HCT116 (cell line): ENCODE measurements around the gene DHPS.

Experiments
- CEBPB ChIP-seq: IDR thresholded peaks from 2 replicates; pipeline ENCODE4 v1.6.1; 2012; ENCODE audit warnings: low read depth
- EZH2 ChIP-seq: fragments of 200-600 bp; sonication (generic); IDR thresholded peaks from 2 replicates; pipeline ENCODE4 v1.6.1; 2017; ENCODE audit warnings: antibody characterized with exemption, mixed run types
- JUND ChIP-seq: IDR thresholded peaks from 2 replicates; pipeline ENCODE4 v1.6.1; 2012
- POLR2A ChIP-seq: IDR thresholded peaks from 2 replicates; pipeline ENCODE4 v1.7.0; 2011; ENCODE audit warnings: borderline replicate concordance; ENCODE audit not compliant: insufficient read depth, insufficient read length; ENCODE audit errors: extremely low read depth
- REST ChIP-seq: IDR thresholded peaks from 2 replicates; pipeline ENCODE4 v1.6.1; 2012; ENCODE audit warnings: low read depth
- YY1 ChIP-seq: IDR thresholded peaks from 2 replicates; pipeline ENCODE4 v1.6.1; 2011; ENCODE audit warnings: low read length, low read depth, moderate library complexity, mild to moderate bottlenecking; ENCODE audit not compliant: insufficient replicate concordance; ENCODE audit errors: extremely low read depth
- ZBTB33 ChIP-seq: IDR thresholded peaks from 2 replicates; pipeline ENCODE4 v1.6.1; 2011; ENCODE audit warnings: mild to moderate bottlenecking, low read length, moderate library complexity; ENCODE audit not compliant: insufficient replicate concordance; ENCODE audit errors: extremely low read depth
- TF ChIP-seq, protein P1 (sequence below), 3 experiments: fragments of 200-600 bp in 1 of 3; sonication (generic) in 1 of 3; IDR thresholded peaks in 2 of 3; conservative IDR thresholded peaks in 1 of 3; 2 replicates each; pipeline ENCODE4 v1.5.1; 2012 to 2017; ENCODE audit warnings: low read depth in 2 of 3, low read length in 2 of 3, antibody characterized with exemption in 1 of 3, borderline replicate concordance in 1 of 3, control low read depth in 1 of 3, mild to moderate bottlenecking in 1 of 3, mixed read lengths in 1 of 3, mixed run types in 1 of 3, moderate library complexity in 1 of 3; ENCODE audit not compliant: insufficient read depth in 1 of 3

- TF ChIP-seq, protein P1, sequence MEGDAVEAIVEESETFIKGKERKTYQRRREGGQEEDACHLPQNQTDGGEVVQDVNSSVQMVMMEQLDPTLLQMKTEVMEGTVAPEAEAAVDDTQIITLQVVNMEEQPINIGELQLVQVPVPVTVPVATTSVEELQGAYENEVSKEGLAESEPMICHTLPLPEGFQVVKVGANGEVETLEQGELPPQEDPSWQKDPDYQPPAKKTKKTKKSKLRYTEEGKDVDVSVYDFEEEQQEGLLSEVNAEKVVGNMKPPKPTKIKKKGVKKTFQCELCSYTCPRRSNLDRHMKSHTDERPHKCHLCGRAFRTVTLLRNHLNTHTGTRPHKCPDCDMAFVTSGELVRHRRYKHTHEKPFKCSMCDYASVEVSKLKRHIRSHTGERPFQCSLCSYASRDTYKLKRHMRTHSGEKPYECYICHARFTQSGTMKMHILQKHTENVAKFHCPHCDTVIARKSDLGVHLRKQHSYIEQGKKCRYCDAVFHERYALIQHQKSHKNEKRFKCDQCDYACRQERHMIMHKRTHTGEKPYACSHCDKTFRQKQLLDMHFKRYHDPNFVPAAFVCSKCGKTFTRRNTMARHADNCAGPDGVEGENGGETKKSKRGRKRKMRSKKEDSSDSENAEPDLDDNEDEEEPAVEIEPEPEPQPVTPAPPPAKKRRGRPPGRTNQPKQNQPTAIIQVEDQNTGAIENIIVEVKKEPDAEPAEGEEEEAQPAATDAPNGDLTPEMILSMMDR (IDR thresholded peaks at IDR 0.05 in 2 of 3, conservative IDR thresholded peaks at IDR 0.05 in 1 of 3; ENCODE audit: borderline replicate concordance in 1 of 3, insufficient read depth in 1 of 3, low read depth in 2 of 3, low read length in 2 of 3), result no peak
- no peak for TF ChIP-seq JUND
- no peak for TF ChIP-seq ZBTB33
- no peak for TF ChIP-seq CEBPB
- no peak for TF ChIP-seq POLR2A
- no peak for TF ChIP-seq EZH2
- no peak for TF ChIP-seq YY1
- TF ChIP-seq REST, result no peak
Measured at GRCh38 chr19:12676928-12677327, 4.8 kb downstream of the DHPS start.
